SH-SY5Y (cell line): ENCODE measurements around the gene HIBCH.

Source experiments
- GATA2 ChIP-seq: IDR thresholded peaks from 2 replicates; pipeline ENCODE4 v1.6.1; 2011; ENCODE audit warnings: mild to moderate bottlenecking, low read depth, low read length
- GATA3 ChIP-seq: IDR thresholded peaks from 2 replicates; pipeline ENCODE4 v1.6.1; 2011; ENCODE audit warnings: low read depth, mild to moderate bottlenecking, low read length, moderate library complexity

Gene HIBCH

DNA sequence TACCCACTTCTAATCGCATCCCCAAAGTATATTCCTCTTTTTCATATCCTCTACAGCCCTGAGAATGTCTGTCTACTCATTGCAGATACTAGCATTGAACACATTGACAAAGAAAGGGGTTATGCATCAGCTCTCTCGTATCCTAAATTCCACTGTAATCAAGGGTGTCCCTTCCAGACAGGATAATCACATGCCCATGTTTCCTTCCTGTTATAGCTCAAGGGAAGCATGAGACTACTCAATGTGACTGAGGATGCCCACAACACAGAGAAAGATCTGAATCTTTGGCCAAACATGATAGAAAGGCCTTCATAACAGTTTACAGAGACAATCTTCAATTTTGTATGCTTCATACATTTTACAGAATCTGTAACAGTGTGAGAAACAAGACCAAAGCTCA, 69.2 kb downstream of the HIBCH start:
- TF ChIP-seq GATA2 = no peak
- TF ChIP-seq GATA3 = no peak

DNA sequence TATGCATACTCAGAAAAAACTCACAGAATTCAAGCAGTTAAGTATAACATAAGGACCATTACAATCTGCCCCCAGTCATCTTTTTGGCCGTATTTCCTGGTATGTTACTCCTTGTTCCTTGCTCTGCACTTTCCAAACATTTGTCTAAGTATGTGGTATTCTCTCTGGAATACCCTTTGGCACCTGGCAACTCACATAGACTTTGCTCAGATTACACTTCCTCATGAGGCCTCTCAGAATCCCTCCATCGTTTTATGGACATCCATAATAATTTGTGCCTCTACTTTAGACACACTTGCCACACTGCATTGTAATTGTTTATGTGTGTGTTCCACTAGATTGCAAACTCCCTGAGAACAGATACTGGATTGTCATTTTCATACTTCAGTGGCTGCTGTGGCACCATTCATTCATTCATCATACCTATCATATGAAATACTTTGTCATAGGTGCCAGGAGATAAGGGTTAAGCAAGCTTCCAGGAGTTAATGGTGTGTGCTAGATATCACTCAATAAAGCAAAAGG, 84.0 kb downstream of the HIBCH start:
- TF ChIP-seq GATA2 (no peak), GATA3 (no peak)

GRCh38 chr2:190235101-190235500, 84.5 kb downstream of the HIBCH start:
- TF ChIP-seq GATA3 (no peak), GATA2 (no peak)

DNA sequence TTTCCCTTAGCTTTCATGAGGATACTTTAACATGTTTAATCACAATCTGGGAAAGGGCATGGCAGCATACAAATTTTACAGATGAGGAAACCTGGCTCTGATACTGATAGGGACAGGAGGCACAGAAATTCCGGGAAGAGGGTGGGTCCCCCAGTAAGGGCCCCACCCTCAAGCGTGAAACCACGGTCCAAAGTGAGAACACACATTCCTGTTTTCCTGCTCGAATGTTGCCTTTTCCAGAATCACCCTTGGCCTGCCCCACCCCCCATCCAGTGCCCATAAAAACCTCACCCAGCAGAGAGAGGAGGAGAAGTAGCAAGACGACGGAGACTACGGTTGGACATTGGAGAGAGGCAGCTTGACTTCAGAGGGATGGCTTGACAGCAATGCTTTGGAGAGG, 98.2 kb downstream of the HIBCH start:
- no peak for TF ChIP-seq GATA3
- TF ChIP-seq GATA2 = no peak

DNA sequence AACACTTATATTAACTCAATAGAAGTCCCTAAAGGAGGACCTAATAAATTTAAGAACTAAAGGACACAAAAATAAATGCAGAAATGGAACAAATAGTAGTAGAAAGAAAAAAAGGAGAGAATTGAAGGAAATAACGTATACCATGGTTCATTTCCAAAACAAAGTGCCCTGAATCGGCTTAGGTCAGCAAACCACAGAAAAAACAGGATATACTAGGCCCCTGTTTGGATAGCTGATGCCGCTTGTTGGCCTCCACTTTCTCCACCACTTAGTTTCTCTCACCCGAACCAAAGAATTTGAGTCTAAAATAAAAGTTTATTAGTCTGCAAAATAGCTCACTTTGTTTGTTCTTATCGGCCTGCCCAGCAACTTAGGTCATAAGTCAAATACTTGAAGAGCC, 100.4 kb downstream of the HIBCH start:
- TF ChIP-seq GATA2 = no peak
- TF ChIP-seq GATA3 = no peak

GRCh38 chr2:190217616-190218015, 102.0 kb downstream of the HIBCH start:
- no peak for TF ChIP-seq GATA2

- no peak for TF ChIP-seq GATA3
- no peak for TF ChIP-seq GATA2
Observed at GRCh38 chr2:190216829-190217228, 102.8 kb downstream of the HIBCH start.

DNA sequence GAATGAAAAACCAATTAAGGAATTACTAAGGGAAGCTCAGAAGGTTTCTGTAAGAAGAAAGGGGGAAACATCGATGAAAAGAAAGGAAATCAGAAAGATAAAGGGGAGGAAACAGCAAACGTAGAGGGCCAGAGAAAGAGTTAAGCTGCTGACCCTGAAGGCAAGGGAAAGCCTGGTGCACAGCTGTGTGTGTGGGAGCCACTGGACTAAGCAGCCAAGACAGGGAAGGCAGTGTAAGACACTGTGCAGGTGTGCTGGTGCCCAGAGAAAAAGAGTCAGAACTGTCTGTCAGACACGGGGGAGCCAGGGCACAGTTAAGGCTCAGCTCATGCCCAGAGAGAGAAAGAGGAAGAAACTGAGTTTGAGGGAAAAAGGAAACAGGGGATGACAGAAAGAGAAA, 104.0 kb downstream of the HIBCH start:
- TF ChIP-seq GATA3 = no peak
- no peak for TF ChIP-seq GATA2

DNA sequence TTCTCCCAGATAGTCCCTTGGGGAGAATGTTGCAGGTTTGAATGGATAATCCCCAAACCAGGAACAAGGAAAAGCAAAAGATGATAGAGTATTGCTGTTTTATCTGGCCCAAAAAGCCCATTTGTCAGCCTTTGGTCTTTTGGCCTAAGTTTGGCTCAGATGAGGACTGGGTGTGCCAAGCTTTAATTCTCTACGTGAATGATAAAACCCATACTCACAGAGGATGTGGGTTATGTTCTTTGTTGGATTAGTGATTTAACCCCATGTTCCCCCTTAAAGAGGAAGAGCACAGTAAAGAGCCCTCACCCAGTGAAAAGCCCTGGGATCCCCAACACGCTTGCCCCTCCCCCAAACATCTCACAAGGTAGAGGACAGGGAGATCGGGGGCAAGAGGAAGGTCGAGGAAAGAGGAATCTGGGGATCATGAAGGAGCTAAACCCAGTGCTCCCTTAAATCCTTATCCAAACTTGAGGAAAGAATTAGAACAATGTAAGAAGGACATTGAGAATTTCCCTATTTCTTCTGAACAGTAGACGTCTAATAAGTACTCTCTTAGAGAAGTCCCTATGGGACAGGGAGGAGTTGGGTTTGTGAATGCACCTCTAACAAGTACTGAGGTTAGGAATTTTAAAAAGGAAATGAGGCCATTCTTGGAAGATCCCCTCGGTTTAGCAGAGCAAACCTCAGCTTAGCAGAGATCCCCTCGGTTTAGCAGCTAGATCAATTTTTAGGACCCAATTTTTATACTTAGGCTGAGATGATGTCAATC, 105.0 kb downstream of the HIBCH start:
- TF ChIP-seq GATA3 (no peak), GATA2 (no peak)

DNA sequence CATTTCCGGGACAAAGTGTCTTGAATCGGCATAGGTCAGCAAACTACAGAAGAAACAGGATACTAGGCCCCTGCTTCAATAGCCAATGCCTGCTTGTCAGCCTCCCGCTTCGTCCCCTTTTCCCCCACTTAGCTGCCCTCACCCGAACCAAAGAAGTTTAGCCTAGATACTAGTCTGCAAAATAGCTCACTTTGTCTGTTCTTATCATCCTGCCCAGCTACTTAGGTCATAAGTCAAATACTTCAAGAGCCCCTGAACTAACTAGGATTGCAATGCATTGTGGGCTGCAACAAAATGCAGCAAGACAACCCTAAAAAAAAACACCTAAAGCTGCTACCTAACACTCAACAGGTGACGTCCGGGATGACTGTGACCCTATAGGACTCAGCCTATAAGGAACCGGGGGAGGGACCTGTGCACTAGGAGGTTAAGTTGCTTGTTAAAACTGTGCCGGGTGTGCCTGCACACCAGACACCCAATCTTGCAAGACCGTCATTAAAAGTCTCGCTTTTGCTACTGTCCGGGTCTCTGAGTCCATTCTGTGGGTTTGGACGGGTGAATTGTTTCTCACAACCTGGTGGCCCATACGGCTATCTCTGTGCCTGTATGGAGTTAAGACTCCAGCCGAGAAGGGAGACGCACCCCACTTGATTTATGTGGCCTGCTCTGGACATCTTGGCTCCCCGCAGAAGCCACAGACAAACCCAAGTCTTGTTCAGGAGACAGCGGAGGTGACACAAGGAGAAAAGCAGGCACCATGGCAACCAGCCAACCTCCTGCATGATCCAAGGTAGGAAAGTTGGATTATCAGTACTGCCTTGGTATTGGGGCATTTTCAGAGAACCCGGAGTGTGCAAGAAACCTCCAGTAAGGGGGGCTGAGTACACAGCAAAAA, 105.9 kb downstream of the HIBCH start:
- no peak for TF ChIP-seq GATA3
- TF ChIP-seq GATA2 = no peak

DNA sequence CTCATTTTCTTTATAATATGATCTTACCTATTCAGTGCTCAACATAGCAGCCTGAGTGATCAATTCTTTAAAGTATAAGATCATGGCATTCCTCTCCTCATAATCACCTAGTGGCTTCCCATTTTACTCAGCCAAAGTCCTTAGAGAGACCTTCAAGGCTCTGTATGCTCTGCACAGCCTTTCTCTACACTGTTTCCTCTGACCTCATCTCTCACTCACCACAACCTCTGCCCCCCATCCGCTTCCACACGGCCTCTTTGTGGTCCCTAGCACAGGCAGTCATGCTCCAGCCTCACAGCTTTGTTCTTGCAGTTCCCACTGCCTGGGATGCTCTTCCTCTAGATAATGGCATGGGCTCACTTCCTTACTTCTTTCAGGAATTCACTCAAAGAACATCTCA, 109.2 kb downstream of the HIBCH start:
- TF ChIP-seq GATA2 (no peak), GATA3 (no peak)

GRCh38 chr2:190209559-190209958, 110.1 kb downstream of the HIBCH start:
- TF ChIP-seq GATA3 = no peak
- no peak for TF ChIP-seq GATA2

DNA sequence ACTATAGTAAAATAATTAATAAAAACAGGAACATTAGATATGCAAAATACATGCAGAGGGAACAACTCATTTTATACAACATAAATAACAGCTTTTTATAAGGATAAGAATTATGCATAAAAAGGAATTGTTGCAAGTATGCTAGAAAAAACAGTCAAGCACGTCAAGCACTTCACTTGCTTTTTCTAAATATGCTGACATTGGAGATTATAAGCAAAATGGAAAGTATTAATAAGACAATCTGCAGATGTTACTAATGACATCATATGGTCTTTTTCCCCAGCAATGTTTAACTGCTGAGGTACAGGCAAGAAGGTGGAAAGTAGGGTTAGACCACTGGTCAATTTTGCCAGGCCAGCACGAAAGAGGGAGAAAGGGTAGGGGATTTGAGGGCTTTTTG, 111.7 kb downstream of the HIBCH start:
- no peak for TF ChIP-seq GATA2
- no peak for TF ChIP-seq GATA3

- no peak for TF ChIP-seq GATA2
- TF ChIP-seq GATA3 = no peak
Observed at GRCh38 chr2:190205657-190206056, 114.0 kb downstream of the HIBCH start.

GRCh38 chr2:190202604-190203003, 117.0 kb downstream of the HIBCH start:
- no peak for TF ChIP-seq GATA3
- no peak for TF ChIP-seq GATA2
